ENCODE measurements around the gene HBG1. TPM values are rescaled to one million over a fixed set of nuclear protein-coding genes. Genes with fewer than 3 reads are reported as not detected.
"Not testable (repeated sequence)": the region's sequence is repeated elsewhere in the genome, so short reads cannot be mapped to it uniquely, and the experiment has no call there.

HBG1 gene
- 2.0 TPM for polyA plus RNA-seq (2012; ENCODE audit: missing spikeins)

- FAIRE-seq; DNase-seq (ENCODE audit: insufficient read length): not testable (repeated sequence)
Observed at GRCh38 chr11:5249807-5250396, at the start of gene HBG1. TSS of gene HBG1 (minus strand) at chr11:5249857. CDS start at chr11:5249804, 53 bp downstream.

DNA sequence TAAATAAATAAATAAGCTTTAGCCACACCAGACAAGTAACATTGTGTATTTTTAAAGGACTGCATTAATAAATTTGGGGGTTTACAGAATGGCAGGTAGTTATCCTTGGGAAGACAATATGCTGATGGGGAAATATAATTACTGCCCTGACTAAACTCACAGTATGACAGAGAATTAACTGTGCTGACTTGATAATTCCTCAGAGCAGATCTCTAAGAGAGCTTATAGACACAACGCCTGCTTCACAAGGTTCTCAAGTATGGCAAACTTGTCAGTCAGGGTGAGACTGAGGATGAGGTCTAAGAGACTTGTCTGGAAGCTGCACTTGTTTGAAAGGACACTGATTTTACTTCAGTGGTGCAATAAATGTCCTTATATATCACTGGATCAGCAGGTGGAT, 48.8 kb upstream of the HBG1 start:
- no peak for DNase-seq (ENCODE audit: insufficient read length)
- no peak for TF ChIP-seq TAF1 (IDR thresholded peaks at IDR 0.05; ENCODE audit: borderline replicate concordance, low read depth, low read length)
- no peak for TF ChIP-seq POLR2AphosphoS5 (IDR thresholded peaks at IDR 0.05; ENCODE audit: low read depth, low read length)
- TF ChIP-seq POLR2A (IDR thresholded peaks at IDR 0.05; ENCODE audit: low read depth, low read length) = no peak
- FAIRE-seq = no peak

DNA sequence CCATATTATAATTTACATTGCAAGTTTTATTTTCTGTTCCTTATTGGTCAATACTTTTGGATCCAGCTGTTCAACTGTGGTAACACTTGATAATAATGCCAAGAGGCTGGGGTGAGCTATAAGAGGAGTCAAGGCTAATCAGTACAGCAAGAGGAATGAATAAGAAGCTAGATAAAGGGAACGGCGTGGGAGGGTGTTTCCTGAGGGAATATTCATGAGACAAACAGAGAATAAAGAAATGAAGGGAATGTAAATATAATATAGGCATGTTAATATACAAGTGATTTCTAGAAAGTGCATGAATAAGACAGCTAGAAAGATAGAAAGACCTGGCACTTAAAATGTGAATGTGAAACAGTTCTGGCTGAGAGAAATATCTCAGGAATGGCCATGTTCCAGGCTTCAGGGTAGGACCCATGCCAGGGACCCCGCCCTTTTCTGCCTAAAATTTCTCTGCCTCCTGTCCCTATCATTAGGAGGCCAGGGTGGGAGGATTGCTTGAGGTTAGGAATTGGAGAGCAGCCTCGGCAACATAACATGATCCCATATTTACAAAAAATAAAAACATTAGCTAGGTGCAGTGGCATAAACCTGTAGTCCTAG, 48.2 kb upstream of the HBG1 start:
- TF ChIP-seq POLR2AphosphoS5 (IDR thresholded peaks at IDR 0.05; ENCODE audit: low read depth, low read length) = no peak
- no peak for TF ChIP-seq POLR2A (IDR thresholded peaks at IDR 0.05; ENCODE audit: low read depth, low read length)
- TF ChIP-seq TAF1 (IDR thresholded peaks at IDR 0.05; ENCODE audit: borderline replicate concordance, low read depth, low read length) = no peak
- FAIRE-seq (no peak), DNase-seq (ENCODE audit: insufficient read length) (no peak)

- FAIRE-seq; DNase-seq (ENCODE audit: insufficient read length): not testable (repeated sequence)
Observed at GRCh38 chr11:5294342-5294995, 44.8 kb upstream of the HBG1 start.

DNA sequence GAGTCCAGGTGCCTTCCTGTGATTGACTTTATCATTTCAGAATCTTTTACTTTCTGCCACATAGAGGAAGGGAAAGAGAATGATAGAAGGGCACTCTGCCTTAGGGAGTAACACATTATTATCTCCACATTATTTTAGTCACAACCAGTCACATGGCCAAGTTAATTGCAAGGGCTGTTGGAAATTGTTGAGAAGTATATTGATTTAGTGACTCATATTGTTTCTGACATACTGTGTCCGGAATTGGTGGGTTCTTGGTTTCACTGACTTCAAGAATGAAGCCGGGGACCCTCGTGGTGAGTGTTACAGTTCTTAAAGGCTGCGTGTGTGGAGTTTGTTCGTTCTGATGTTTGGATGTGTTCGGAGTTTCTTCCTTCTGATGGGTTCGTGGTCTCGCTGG, 43.4 kb upstream of the HBG1 start:
- no peak for DNase-seq (ENCODE audit: insufficient read length)
- TF ChIP-seq TAF1 (IDR thresholded peaks at IDR 0.05; ENCODE audit: borderline replicate concordance, low read depth, low read length) (no peak), POLR2A (IDR thresholded peaks at IDR 0.05; ENCODE audit: low read depth, low read length) (no peak), POLR2AphosphoS5 (IDR thresholded peaks at IDR 0.05; ENCODE audit: low read depth, low read length) (no peak)
- no peak for FAIRE-seq

DNA sequence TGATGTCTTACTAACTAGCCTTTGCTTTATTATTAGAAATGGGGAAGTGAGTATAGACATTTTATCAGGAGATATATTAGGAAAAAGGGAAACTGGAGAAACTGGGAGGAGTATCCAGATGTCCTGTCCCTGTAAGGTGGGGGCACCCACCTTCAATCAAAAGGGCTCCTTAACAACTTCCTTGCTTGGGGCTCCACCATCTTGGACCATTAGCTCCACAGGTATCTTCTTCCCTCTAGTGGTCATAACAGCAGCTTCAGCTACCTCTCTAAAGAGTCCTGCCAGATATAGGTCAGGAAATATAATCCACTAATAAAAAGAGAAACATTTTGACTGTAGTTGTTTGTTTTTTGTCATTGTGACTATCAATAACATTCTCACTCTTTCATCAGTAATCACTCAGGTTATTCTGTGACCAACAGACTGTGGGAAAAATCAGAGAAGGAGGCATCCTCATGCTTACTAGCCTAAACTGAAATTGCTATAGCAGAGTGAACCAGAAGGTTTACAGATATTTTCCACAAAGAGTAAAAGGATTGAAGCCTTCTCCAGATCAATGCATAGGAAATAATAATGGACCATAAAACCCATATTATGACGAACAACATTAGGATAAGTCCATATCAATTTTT, 41.7 kb upstream of the HBG1 start:
- peak; percentile 4 for DNase-seq (ENCODE audit: insufficient read length)
- TF ChIP-seq TAF1 (IDR thresholded peaks at IDR 0.05; ENCODE audit: borderline replicate concordance, low read depth, low read length) (no peak), POLR2AphosphoS5 (IDR thresholded peaks at IDR 0.05; ENCODE audit: low read depth, low read length) (no peak), POLR2A (IDR thresholded peaks at IDR 0.05; ENCODE audit: low read depth, low read length) (no peak)
- no peak for FAIRE-seq

- no peak for DNase-seq (ENCODE audit: insufficient read length)
- FAIRE-seq = no peak
- TF ChIP-seq TAF1 (IDR thresholded peaks at IDR 0.05; ENCODE audit: borderline replicate concordance, low read depth, low read length) (no peak), POLR2A (IDR thresholded peaks at IDR 0.05; ENCODE audit: low read depth, low read length) (no peak), POLR2AphosphoS5 (IDR thresholded peaks at IDR 0.05; ENCODE audit: low read depth, low read length) (no peak)
Observed at GRCh38 chr11:5290106-5290505, 40.4 kb upstream of the HBG1 start.

DNA sequence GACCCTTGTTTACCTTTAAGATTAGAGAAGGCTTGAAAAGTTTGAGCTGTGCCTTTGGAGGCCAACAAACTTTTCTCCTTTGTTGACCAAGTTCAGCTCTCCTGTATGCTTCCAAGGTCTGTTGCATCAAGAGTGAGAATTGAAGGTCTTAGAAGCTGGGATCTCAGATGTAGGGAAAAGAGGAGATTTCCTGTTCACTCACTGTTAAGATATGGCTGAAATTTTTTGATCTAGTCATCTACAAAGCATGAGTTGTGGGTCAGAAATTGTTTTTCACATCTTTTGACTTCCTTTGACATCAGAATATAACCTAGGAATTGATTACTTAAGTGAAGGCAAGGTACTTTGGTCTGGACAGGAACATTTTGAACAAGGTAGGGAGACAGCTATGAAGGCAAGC, 40.0 kb upstream of the HBG1 start:
- DNase-seq (ENCODE audit: insufficient read length) = no peak
- TF ChIP-seq TAF1 (IDR thresholded peaks at IDR 0.05; ENCODE audit: borderline replicate concordance, low read depth, low read length) (no peak), POLR2AphosphoS5 (IDR thresholded peaks at IDR 0.05; ENCODE audit: low read depth, low read length) (no peak), POLR2A (IDR thresholded peaks at IDR 0.05; ENCODE audit: low read depth, low read length) (no peak)
- FAIRE-seq = no peak

DNA sequence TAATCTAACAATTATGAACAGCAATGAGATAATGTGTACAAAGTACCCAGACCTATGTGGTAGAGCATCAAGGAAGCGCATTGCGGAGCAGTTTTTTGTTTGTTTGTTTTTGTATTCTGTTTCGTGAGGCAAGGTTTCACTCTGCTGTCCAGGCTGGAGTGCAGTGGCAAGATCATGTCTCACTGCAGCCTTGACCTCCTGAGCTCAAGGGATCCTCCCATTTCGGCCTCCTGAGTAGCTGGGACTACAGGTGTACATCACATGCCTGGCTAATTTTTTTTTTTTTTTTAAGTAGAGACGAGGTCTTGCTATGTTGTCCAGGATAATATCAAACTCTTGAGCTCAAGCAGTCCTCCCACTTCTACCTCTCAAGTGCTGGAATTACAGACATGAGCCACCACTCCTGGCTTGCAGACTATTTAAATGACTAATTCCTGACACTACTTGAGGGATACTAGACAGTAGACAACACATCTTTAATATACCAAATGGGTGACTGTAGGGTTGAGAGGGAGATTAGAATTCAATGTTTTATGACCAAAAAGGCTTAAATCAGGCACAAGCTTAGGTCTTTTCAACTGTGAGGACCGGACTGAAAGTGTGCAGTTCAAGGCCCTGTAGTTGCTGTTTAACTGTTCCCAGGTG, 39.4 kb upstream of the HBG1 start:
- DNase-seq (ENCODE audit: insufficient read length) = no peak
- no peak for FAIRE-seq

GRCh38 chr11:5288108-5288905, 38.6 kb upstream of the HBG1 start:
- DNase-seq (ENCODE audit: insufficient read length) = no peak
- TF ChIP-seq POLR2A (IDR thresholded peaks at IDR 0.05; ENCODE audit: low read depth, low read length) = no peak
- no peak for TF ChIP-seq POLR2AphosphoS5 (IDR thresholded peaks at IDR 0.05; ENCODE audit: low read depth, low read length)
- no peak for TF ChIP-seq TAF1 (IDR thresholded peaks at IDR 0.05; ENCODE audit: borderline replicate concordance, low read depth, low read length)
- FAIRE-seq = no peak

More for the DNA sequence above, 39.4 kb upstream of the HBG1 start:
- no peak for TF ChIP-seq TAF1 (IDR thresholded peaks at IDR 0.05; ENCODE audit: borderline replicate concordance, low read depth, low read length)
- no peak for TF ChIP-seq POLR2A (IDR thresholded peaks at IDR 0.05; ENCODE audit: low read depth, low read length)
- no peak for TF ChIP-seq POLR2AphosphoS5 (IDR thresholded peaks at IDR 0.05; ENCODE audit: low read depth, low read length)

- FAIRE-seq (no peak), DNase-seq (ENCODE audit: insufficient read length) (no peak)
- TF ChIP-seq TAF1 (IDR thresholded peaks at IDR 0.05; ENCODE audit: borderline replicate concordance, low read depth, low read length) (no peak), POLR2AphosphoS5 (IDR thresholded peaks at IDR 0.05; ENCODE audit: low read depth, low read length) (no peak), POLR2A (IDR thresholded peaks at IDR 0.05; ENCODE audit: low read depth, low read length) (no peak)
Observed at GRCh38 chr11:5286901-5287300, 37.2 kb upstream of the HBG1 start.
